ENCODE results near the gene WDR89.
"Not testable (repeated sequence)": the region's sequence is repeated elsewhere in the genome, so short reads cannot be mapped to it uniquely, and the experiment has no call there.

DNA sequence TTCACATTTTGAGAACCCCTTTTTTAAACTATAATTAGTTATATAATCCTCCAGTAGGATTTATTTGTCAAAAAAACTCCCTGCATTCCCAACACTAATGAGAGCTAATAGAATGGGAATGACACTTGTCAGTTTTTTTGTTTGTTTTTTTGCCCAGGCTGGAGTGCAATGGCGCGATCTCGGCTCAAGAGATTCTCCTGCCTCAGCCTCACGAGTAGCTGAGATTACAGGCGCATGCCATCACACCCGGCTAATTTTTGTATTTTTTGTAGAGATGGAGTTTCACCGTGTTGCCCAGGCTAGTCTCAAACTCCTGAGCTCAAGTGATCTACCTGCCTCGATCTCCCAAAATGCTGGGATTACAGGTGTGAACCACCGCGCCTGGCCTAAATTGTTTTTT is 20.2 kb upstream of the WDR89 start:
- TF ChIP-seq, protein P1, sequence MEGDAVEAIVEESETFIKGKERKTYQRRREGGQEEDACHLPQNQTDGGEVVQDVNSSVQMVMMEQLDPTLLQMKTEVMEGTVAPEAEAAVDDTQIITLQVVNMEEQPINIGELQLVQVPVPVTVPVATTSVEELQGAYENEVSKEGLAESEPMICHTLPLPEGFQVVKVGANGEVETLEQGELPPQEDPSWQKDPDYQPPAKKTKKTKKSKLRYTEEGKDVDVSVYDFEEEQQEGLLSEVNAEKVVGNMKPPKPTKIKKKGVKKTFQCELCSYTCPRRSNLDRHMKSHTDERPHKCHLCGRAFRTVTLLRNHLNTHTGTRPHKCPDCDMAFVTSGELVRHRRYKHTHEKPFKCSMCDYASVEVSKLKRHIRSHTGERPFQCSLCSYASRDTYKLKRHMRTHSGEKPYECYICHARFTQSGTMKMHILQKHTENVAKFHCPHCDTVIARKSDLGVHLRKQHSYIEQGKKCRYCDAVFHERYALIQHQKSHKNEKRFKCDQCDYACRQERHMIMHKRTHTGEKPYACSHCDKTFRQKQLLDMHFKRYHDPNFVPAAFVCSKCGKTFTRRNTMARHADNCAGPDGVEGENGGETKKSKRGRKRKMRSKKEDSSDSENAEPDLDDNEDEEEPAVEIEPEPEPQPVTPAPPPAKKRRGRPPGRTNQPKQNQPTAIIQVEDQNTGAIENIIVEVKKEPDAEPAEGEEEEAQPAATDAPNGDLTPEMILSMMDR (conservative IDR thresholded peaks at IDR 0.05; ENCODE audit: low read depth, low read length) = not testable (repeated sequence)
- TF ChIP-seq EZH2 (IDR thresholded peaks at IDR 0.05; ENCODE audit: borderline replicate concordance, low read depth, low read length, poor library complexity, severe bottlenecking) = not testable (repeated sequence)

Data from A673 (cell line).